ENCODE measurements around the gene MYDGF.

The MYDGF gene

DNA sequence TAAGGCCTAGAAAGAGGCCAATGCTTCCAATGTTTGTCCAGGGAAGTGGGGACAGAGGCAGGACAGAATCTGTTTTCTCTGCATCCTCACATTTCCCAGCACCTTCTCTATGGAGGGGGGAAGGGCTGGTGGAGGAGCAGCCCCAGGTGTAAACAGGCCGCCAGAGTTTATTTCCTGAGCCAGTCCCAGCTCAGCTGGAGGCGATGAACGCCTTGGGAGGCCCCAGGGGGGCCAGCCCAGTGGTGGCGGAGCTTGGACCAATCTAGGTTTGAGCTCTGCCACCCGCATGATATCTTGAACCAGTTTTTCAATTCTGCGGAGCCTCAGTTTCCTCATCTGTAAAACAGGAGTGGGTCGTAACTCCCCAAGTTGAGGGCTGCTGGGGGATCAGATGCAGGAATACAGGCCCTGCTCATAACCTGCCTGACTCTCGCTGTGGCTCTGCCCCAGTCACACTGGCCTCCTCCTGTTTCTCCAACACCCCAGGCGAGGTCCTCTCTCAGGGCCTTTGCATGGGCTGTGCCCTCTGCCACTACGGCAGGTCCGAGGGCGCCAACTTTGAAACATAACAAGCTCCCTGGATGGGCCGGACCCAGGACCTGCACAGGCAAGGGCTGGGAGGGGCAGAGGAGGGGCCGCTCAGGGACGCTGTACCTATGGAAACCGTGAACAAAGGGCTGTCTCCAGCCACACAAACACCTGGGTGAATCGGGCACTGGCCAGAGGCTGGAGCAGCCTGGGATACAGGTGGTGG is 29.7 kb downstream of the MYDGF start:
- DNase-seq: no peak

DNA sequence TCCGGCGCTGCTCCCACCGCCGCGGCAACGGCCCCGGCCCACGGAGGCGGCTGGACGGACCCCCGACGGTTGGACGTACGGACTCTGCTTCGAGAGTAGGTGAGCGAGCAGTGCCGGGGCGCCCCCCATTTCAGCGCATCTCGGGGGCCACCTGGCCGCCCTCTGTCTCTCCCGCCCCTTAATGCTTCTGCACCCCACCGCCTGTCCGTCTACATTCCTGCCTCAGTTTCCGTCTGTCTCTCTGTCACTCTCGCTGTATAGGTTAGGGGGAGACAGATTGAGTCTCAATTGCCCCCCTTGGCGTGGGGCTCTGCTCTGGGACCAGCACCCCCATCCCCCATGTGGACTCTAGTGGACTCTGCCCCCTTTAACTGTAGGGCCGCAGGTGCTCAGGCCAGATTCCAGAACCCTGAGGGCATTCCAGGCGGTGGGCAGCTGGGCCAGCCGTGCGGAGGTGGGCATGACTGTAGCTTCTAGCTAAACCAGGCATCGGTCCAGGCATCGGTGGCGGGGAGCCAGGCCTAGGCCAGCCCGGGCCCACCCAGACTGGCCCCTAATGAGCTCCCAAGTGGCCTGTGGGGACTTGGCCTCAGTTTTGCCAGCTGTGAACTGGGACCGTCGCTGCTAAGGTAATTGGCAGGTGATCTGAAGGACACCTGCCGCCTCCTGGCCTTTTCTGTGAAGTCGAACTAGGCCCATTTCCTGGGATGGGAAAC is 30.5 kb downstream of the MYDGF start:
- no peak for DNase-seq

DNA sequence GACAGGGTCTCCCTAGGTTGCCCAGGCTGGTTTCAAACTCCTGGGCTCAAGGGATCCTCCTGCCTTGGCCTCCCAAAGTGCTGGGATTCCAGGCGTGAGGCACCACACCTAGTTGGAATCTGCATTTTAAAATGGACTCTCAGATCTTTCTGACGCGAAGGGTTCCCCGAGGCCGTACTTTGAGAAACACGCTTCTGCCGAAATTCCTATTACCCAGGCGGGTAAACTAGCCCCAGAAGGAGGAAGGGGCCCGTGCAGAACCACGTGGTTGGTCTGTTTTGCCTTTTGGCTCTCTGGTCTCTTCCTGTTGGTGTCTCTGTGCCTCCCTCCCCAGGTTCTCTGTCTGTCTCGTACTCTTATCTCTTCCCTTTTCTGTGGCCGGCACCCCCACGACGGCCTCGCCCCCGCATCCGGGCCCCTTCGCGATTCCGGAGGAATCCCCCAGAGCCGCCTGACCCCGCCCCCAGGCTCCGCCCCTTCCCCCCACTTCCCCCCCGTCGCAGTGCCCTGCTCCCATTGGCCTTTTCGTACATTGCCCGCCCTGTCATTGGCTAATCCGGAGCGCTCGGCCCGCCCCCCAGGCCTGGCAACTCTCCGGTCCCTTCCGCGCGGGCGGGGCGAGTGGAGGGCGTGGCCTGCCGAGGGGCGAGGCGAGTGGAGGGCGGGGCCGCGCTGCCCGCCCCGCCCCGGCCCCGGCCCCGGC is 31.2 kb downstream of the MYDGF start, which contains the start of gene TNFAIP8L1:
TSS of gene TNFAIP8L1 (plus strand) at position 689 of the 703 bp plus-strand sequence. CDS start 12,354 bp downstream, outside the sequence.
- DNase-seq: peak; percentile 98

DNA sequence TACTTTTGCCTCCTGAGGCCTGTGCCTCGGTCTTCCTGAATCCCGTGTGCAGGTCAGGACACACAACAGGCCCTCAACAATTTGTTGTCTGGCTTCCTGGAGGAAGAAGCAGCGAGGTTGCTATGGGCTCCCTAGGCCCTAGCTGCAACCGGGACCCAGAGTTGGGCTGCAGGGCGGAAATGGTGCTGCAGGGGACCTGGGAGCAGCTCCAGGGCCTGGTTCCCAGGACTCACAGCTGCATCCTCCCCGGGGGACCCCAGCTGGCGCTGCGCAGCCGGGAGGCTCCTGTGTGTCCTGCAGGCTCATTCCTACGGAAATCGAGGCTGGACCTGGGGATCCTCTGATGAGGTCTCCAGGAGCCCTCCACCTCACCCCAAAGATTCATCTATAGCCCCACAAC is 31.8 kb downstream of the MYDGF start:
- DNase-seq: no peak

DNA sequence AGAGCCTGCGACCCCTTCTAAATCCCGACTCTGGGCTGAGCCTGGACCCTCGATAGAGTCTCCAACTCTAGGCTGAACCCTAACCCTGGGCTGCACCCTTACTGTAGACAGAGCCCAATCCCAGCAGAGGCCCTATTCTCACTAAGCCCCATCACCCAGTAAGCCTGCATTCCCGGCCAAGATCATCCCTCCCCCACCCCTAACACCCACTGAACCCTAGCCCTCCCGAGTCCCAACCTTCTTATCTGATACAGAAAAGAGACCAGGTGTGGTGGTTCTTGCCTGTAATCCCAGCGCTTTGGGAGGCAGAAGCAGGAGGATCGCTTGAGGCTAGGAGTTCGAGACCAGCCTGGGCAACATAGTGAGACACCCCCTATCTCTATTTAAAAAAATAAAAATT is 33.4 kb downstream of the MYDGF start:
- no peak for DNase-seq

DNA sequence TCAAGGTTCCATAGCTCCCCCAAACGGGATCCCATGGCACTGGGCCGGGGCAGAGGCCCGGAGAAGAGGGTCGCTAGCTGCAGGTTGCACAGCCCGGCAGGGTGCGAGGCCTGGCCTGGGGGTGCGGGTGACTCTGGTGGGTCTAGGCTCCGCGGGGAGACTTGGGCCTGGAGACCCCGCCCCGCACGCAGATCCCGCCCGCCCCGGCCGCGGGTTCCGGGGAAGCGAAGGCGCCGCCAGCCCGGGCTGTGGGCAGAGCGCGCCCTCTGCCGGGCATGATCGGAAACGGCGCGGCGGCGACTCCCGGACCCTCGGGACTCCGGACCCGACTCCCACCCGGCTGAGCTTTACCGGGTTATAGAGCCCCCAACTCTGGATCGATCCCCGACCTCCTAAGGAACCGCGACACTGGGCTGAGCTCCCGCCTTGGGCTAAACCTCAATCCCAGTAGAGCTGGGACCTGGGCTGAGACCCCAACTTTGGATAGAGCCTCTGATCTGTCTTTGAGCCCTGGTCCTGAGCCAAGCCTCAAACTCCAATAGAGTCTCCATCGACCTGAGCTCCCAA is 33.9 kb downstream of the MYDGF start:
- DNase-seq: peak; percentile 68

DNA sequence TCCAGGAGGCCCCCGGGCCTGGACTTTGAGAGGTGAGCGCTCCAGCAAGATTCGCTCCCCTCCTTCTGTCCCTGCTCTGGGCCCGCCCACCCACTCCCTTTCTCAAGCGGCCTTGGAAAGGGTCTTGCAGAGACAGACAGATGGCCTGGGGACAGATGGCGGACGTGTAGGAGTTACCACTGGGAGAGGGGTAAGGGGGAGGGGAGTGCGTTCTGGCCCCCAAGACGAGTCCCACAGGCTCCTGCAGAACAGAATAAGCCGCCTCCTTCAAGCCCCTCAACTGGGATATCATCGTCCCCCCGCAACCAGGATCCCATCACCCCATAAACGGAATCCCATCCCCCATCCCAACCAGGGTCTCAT is 34.4 kb downstream of the MYDGF start:
- no peak for DNase-seq

DNA sequence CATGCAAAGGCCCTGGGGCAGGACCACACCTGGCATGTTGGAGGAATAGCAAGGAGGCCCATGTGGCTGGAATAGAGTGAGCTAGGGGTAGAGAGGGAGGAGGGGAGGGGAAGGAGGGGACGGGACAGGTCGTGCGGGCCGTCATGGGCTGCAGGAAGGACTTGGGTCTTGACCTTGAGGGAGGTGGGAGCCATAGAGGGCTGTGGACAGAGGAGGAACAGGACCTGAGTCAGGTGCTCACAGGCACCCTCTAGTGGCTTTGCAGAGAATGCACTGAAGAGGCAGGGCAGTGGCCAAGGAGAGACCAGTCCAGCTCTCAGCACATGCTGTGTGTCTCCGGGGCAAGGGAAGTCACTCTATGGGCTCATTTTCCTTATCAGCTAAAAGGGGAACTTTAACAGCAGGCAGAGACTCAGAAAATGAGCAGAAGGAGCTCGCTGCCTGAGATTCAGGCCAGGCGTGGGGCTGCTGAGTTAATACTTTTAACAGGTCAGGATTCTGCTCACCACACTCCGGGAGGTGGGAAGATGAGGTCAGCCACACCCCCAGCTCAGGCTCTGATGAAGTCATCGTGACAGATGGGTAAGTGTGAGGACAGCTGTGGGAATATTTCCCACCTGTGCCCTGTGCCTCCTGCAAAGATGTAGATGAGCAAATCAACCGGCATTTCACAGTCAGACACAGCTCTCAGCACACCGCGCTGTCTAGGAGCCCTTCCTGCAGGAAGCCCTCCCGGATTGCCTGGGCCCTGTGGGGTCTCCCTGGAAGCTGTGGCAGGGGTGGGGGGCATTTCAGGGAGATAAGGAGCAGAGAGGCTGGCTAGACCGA is 36.8 kb downstream of the MYDGF start:
- DNase-seq: peak; percentile 80

DNA sequence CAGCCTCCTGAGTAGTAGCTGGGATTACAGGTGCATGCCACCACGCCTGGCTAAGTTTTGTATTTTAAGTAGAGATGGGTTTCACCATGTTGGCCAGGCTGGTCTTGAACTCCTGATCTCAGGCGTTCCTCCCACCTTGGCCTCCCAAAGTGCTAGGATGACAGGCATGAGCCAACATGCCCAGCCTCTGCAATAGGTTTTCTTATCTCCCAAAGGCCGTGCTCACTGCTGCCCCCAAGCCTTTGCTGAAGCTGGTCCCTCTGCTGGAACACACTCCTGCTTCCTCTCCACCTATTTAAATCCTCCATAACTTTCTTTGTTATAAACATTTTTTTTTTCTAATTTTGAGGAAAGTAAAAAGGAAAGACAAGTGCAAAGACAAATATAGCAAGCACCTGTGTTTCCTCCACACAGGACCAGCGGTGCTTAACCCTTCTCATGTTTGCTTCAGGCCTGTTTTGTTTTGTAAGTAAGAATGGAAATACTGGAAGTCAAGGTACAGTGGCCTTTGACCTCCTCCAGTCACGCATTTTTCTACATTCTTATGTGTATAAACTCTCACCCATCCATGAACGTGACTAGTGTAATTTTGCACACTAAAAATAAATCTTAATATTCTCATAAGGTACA is 45.3 kb downstream of the MYDGF start:
- no peak for DNase-seq

DNA sequence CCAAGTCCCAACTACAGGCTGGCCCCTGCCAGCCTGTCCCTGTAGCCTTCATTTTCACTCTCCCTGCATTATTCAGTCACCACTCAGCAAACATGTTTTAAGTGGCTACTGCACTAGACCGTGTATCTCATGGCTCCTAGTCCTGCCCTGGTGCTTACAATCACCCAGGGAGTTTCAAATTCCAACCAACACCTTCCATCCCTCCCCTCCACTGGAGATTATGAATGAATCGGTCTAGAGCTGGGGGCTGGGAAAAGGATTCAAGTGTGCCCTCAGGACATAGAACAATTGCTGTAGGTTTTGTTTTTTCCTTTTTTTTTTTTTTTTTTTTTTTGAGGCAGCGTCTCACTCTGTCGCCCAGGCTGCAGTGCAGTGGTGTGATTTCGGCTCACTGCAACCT is 45.8 kb downstream of the MYDGF start:
- DNase-seq: no peak

DNA sequence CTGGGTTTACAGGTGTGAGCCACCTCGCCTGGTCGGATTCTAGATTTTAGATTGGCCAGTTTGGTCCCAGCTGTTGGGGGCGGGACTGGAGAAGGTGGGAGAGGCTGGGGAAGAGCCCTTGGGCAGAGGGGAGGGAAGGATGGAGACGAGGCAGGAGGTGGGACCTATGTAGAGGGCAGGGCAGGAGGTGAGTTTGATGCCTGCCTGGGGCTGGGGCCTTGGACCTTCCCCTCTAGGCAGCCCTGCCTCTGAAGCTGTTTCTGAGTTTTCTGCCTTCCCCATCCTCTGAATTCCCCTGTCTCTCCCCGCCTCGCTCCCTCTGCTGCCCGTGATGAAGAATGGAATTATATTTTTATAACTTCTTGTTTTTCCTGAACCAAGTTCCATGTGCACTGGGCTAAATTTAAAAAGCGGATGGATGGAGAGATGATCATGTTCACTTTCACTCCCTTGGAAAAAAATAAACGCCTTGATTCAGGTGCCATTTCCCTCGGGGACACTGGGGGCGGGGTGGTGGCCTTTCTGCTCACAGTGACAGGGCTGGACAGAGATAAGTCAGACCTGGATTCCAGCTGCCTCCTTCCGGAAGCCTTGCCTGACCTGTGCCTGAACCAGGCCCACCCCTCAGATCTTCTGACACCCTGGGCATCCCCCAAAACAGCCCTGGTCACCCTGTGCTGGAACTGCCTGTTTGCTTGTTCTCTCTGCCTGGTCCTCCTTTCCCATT is 47.3 kb downstream of the MYDGF start:
- DNase-seq: no peak

DNA sequence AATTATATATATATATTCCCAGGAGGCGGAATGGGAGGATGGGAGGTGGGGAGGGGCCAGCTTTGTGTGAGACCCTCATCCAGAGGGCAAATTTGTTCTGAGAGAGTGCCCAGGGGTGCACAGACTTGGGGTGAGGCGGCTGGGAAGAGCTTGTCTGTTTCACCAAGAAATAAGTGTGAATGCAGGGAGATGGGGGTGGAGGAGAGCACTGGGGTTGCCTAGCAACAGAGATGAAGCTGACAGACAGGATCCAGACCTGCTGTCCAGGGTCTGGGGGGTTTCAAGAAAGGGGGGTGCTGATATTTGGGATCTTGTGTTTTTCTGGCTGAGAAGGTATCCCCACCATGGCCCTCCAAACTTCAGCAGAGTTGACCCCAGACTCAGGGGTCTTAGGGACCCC is 49.5 kb downstream of the MYDGF start:
- DNase-seq: no peak

DNA sequence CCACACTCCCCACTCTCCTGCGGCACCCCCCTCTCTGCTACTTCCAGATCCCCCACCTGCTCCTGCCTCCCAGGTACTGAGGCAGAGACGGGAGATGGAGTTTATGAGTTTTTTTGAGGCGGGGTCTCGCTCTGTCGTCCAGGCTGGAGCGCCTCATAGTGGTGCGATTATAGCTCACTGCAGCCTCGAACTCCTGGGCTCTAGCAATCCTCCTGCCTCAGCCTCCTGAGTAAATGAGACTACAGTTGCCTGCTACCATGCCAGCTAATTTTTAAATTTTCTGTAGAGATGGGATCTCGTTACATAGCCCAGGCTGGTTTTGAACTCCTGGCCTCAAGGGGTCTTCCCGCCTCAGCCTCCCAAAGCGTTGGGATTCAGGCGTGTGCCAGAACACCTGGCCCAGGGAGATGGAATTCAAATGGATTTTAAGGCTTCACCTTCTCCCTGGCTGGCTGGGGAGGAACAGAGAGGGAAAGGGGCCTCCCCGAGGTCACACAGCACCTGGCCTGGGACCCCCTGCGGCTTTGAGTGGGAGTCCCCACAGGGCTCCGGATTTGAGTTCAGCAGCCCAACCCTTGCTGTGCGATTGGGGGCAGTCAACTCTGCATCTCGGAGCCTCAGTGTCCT is 50.4 kb downstream of the MYDGF start:
- no peak for DNase-seq

DNA sequence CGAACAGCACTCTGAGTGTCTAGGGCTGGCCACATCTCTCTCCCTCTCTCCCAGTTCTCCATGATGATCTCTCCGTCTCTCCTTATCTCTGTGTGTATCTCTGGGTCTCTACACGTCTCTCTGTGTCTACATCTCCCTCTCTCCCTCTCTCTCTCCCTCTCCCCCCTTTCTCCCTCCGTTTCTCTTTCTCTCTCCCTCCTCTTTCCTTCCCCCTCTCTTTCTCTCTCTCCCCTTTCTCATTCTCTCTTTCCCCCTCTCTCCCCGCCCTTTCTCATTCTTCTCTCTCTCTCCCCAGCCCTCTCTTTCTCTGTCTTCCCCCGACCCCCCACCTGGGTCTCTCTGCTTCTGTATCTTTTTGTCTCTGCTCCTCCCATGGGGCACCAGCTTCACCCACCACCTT is 52.1 kb downstream of the MYDGF start:
- no peak for DNase-seq

DNA sequence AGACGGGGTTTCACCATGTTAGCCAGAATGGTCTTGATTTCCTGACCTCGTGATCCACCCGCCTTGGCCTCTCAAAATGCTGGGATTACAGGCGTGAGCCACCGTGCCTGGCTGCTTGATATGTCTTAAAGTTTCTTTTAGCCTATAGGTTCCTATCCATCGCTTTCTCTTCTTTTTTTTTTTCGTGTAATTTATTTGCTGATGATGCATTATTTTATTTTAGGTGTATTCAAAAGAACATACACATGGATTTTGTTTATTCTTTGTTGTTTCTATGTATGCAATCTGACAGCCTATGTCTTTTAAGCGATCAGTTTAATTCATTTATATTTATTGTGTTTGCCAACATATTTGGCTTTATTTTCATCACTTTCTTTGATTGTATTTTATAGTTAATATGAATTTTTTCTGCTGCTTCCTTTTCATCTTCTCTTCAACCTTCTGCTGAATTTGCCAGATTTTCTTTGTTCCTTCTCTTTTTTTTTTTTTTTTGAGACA is 56.8 kb downstream of the MYDGF start:
- no peak for DNase-seq

DNA sequence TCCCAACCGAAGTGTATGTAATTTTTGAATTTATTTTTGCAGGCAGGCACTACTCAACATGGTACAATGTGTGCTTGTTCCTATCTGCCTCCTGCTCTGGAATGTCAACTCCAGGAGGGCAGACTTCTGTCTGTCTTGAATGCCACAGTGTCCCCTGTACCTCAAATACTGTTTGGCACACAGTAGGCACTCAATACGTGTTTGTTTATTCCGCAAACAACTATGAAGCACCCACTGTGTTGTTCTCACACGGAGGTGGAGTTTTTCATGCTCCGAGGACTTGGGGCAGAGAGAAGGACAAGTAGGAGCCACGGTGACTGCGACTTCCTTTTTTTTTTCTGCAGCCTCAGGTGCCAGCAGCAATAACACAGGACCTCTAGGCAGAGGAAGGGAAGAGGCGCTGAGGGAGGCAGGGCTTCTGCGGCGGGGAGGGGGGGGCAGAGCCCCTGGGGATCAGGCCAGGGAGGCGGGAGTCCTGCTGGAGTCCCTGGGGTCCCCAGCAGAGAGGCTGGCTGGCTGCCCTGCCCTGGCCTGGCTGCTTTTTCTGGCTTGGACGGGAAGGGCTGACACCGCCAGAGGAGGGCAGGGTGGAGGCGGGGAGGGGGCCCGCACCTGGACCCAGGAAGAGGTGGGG is 60.1 kb downstream of the MYDGF start:
- DNase-seq: no peak
